HG03135 (cell line): Measurements from ENCODE around the gene NDFIP1.
A peak's percentile ranks its signal among the peaks of the same experiment; 100 is the strongest.
"Not testable (repeated sequence)": the region's sequence is repeated elsewhere in the genome, so short reads cannot be mapped to it uniquely, and the experiment has no call there.

Source experiments
- ATAC-seq: cut with Tn5 transposase; IDR thresholded peaks from one replicate; pipeline ENCODE4 v1.9.1; 2021; ENCODE audit warnings: mild to moderate bottlenecking, moderate library complexity; ENCODE audit not compliant: unreplicated experiment

Gene NDFIP1, protein sequence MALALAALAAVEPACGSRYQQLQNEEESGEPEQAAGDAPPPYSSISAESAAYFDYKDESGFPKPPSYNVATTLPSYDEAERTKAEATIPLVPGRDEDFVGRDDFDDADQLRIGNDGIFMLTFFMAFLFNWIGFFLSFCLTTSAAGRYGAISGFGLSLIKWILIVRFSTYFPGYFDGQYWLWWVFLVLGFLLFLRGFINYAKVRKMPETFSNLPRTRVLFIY

DNA sequence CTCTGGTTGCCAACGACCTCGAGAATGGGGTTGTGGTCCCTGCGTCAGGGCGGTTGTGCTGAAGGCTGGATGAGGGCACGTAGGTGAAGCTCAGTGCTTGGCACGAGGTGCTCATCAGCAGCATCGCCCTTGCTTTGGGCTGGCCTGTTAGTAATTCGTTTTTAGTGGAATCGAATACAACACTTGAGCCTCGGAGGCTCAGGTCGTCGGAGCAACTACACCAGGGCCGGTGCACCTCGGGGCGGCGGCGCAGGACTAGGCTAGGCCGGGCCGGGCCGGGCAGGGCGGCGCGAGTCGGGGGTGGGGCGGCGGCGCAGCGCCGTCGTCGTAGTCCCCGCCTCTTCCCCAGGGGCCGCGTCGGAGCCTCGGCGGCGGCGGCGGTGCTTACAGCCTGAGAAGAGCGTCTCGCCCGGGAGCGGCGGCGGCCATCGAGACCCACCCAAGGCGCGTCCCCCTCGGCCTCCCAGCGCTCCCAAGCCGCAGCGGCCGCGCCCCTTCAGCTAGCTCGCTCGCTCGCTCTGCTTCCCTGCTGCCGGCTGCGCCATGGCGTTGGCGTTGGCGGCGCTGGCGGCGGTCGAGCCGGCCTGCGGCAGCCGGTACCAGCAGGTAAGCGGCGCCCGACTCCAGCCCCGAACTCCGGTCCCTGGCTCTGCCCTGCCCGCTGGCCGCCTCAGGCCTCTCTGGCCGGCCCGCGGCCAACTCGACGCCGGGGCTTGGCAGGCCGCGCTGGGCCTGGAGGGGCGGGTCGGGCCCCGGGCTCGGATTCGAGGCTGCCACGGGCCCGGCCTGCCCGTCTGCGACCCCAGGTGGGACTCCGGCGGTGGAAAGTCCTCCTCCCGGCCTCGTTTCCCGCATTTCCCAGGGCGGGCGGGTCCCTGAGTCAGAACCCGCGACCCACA is at the start of gene NDFIP1:
Gene NDFIP1, plus strand, starts transcription at position 348 of the 899 bp plus-strand sequence. Its CDS starts 196 bp downstream, at position 544.
- ATAC-seq = peak; percentile 98

DNA sequence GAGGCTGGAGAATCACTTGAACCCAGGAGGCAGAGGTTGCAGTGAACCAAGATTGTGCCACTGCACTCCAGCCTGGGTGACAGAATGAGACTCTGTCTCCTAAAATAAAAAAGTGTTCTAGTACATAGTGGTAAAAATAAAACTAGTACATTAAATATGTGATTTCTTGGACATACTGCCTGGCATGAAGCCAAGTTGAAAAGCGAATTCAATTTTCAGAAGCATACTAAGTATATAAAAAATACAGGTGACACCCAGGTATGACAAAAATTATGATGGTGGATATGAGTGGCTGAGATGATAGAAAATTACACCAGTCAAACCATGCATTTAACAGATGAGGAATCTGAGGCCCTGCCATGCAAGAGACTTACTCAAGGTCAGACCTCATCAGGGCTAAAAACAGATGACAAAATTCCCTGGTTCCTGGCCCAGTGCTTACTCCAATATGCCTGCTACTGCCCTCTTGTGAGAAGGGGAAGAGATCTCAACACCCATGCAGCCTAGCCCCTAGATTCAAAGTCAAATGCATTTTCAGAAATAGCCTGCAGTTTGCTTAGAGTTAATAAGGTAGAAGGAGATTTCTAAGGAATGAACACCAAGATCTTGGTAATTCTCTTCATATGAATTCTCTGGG is 49.2 kb upstream of the NDFIP1 start:
- no peak for ATAC-seq

DNA sequence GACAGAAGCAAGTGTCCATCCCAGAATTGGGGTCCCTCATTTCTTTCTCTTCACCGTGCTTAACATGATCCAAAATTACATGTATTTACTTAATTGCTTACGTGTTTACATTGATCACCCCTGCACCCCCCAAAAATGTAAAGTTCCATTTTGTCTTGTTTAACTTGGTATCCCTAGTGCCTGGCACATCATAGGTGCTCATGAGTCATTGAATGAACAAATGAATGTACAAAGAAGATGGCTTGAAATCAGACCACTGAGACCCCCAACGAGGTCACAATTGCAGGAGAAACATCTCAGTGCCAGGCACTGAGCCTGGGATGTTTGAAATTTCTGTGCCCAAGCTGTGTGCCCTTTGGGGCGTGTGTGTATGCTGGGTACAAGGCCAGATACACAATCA is 45.2 kb upstream of the NDFIP1 start:
- no peak for ATAC-seq

DNA sequence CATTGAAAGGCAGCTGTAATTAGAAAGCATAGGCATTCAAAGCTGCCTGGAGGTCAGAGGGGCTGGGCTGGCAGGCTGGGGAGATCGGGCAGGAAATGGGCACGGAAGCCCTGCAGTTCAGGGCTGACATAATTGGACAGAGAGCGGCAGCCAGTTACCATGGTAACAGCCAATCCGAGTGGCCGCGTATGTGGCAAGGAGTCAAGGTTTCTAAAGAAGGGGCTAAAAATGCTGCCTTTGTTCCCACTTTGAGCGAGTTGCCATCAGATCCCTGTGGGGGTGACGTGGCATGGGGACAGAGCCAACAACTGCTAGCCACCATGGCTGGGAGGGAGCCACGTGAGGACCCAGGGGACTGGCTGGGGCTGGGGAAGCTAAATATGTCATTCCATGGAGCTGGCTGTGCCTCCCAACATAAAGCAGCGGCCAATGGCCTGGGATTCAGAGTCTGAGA is 44.7 kb upstream of the NDFIP1 start:
- no peak for ATAC-seq

DNA sequence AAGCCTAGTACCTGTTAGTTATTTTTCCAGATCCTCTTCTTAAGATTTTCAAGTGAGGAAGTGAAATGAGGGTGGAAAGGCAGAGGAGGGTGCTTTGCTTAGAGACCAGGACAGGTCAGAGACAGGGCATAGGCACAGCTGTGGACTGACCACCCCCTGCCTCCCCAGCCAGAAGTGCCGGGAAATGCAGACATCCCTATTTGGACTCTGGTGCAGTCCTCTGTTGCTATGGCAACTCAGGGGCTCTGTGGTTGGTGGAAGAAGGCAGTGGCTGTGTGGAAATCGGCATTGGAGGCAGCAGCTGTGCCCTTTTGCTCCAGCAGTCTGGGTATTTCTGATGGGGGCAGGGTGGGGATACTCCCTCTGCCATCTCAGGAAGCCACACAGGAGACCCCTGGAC is 43.3 kb upstream of the NDFIP1 start:
- no peak for ATAC-seq

DNA sequence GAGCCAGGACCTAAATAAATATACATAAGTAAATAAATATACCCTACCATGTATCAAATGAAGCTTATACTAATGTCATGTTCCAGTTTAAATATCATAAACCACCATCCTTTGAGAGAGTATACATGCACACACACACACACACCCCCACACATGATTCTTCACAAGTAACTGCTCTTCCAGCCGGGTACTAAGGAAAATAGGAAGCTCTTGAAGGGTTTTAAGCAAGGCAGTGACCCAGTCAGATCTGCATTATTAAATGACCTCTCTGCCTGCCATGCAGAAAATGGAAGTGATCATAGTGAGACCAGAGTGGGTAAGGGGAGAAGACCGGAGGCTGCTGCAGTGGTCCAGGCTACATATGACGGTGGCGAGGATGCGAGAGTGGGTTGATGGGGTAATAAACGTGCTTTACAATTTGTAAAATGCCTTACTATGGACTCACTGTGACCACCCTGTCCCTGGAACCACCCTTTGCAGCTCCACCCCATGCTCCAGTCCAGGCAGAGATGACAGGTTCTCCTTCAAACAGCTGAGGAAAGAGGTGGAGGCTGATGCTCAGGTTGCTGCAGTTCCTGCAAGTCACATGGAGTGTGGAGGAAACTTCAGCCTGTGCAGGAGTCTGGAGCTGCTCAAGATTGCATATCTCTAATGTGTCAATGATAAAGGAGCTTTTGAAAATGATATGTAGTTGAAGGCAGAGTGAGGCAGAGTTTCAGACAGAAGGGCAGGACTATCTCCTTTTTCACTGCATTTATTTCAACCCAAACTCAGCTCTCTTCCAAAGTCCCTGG is 38.8 kb upstream of the NDFIP1 start:
- ATAC-seq = no peak

DNA sequence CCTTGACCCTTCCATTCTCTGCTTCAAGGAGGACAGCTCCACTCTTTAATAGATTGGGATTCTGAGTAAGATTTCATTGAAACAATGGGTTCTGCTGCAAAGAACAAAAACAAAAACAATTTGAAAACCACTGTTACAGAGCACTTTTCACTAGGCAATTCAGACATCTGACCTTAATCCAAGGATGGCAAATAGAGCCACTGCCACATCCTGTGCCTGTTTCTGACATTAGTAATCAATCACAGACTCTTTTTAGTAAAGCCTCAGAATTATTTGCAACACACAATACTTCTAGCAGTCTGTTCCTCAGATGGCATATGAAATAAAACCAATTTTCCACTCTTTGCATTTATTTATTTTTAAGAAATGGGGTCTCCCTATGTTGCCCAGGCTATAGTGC is 37.8 kb upstream of the NDFIP1 start:
- no peak for ATAC-seq

DNA sequence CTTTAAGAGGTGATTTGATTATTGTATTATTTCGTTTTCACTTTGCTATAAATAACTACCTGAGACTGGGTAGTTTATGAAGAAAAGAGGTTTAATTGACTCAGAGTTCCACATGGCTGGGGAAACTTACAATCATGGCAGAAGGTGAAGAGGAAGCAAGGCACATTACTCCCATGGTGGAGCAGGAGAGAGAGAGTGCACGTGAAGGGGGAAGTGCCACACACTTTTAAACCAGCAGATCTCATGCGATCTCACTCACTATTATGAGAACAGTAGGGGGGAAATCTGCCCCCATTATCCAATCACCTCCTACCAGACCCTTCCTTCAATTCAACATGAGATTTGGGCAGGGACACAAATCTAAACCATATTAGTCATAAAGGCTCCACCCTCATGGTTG is 36.1 kb upstream of the NDFIP1 start:
- no peak for ATAC-seq

DNA sequence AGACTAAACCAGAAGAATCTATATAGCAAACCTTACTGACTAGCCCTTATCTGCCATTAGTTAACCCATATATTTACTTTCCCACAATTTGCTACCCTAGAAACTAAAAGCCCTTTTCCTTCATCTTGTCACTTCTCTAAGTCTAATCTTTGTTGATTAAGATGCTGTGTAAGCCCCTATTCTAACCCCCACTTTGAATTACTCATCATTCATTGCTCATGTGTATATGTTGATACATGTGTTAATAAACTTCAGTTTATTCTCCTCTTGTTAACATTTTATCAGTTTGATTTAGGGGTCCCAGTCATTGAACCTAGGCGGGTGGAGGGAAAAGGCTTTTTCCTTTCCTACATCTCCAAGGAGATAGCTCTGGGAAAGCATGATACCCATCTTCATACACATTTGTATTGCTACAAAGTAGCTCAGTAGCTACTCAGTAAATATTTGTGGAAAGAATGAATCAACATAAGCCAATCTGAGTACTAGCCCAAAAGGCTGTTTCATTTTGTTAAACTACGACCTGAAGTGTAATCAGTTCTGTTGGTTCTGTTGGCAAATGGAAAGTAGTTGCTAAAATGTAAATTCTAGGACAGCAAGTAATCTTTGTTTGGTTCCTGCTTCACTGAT is 35.1 kb upstream of the NDFIP1 start:
- no peak for ATAC-seq

DNA sequence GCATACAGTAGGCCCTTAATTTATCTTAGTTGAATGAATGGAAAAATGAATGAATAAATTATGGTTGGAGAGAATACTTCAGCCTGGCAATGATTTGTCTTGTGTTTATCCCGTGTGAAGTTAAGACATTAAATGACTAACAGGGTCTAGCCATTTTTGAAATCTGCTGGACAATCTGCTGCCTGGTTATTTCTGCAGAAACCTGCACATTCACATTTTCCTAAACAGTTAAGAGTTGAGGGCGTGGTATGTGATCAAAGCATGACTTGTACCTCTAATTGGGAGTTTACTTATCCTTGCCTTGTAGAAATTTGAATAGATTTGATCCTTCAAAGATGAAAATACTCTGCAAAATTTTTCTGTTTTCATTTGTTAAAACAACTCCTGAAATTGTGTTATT is 34.6 kb upstream of the NDFIP1 start:
- no peak for ATAC-seq

DNA sequence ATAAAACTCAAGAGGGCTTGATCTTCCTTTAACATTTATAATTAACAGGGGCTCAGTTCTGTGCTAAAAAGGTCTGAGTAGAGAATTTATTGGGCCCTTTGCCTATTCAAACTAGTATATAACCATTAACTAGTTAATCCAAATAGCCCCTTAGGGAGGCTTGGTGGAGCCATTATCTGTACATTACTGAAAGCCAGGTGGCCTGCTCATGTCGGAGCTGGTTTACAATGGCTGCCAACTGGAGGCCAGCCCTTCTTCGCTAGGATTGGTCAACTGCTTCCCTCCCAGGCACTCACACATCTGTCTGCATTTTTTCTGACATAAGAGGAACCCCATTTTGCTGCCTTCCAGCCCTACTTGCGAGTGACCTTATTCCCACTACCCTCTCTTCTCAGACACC is 30.4 kb upstream of the NDFIP1 start:
- ATAC-seq = no peak

DNA sequence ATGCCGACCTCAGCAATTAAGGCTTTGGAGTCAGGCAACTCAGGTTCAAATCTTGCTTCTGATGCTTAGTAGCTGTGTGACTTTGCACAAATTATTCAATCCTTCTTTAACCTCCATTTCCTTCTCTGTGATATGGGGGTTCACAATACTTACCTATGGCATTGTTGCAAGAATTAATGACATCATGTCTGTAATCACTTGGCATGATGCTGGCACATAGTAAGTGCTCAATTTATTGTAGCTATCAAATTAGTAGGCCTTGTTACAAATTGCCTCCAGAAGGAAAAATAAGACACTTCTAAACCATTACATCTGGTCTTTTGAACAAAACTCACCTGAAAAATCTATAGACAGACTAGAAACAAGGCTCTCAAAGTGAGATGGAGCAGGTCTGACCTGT is 29.9 kb upstream of the NDFIP1 start:
- ATAC-seq = no peak

DNA sequence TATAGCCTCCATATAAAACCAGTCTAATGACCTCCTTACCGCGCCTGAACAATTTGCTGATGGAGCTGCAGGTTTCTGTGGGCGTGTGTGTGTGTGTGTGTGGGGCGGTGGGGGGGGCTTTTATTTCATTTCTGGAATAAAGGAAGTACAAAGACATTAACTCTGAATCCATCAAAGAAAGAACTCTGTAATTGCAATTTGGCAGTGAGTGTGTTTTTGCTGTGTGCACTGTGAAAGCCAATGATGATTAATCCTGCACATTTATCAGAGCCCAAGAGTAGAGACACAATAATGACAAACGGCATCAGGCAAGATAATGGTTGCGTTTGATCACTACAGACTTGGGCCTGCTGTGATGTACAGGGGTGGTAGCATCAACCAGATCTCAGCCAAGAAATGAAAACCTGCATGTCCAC is 29.3 kb upstream of the NDFIP1 start:
- ATAC-seq = no peak

DNA sequence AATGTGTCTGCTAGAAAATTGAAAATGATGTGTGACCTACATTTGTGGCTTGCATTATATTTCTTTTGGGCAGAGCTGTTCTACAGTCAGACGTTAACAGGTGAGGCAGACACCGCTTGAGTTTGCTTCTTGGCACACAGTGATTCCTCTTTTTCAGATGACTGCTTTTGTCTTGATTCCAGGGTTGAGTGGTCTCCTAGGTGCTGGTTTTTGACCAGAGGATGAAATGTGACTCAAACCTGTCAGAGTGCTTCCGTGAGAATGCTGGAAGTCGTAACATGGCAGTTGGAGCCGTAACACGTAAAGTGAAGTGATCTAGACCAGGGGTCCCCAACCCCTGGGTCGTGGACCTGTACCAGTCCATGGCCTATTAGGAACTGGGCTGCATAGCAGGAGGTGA is 28.3 kb upstream of the NDFIP1 start:
- no peak for ATAC-seq

DNA sequence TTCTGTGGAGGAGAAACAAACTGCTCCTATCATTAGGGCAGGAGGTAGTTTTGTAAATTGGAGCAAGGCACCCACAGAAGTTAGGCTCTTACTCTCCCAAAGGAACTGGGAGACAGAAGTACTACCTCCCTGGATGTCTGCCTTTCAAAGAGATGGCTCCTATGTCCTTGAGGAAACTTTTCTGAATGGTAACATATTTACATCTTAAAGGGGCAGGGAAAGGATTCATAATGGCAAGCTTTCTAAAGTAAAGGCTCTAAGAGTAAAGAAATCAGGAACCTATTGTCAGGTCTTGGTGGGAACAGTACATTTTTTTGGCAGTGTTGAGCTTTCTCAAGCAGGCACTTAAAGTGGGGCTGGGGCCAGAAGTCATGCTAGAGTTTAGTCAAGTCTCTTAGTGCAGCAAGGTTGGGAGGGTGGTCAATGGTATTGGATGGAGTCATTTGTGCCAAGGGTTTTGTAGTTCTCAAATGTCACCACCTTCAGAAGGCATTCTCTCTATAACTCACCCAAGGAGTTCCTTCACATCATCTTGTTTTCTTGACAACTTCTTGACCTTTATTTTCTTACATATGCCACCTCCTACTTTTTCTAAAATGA is 26.3 kb upstream of the NDFIP1 start:
- ATAC-seq = no peak

DNA sequence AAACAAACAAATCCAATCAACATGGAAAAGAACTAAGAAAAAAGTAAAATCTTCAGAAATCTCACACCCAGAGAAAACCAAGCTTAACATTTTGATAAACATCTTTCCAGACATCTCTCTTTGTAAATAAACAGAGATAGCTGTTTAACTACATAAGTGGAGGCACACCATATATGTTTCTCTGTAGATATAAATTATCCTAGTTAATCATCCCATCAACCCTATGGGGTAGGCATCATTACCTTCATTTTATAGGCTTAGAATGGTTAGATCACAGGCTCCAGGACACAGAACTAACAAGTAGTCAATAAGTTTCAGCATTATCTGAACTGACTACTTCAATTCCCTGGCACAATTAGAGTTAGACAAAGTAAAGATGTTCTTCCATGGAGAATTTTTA is 22.4 kb upstream of the NDFIP1 start:
- no peak for ATAC-seq

DNA sequence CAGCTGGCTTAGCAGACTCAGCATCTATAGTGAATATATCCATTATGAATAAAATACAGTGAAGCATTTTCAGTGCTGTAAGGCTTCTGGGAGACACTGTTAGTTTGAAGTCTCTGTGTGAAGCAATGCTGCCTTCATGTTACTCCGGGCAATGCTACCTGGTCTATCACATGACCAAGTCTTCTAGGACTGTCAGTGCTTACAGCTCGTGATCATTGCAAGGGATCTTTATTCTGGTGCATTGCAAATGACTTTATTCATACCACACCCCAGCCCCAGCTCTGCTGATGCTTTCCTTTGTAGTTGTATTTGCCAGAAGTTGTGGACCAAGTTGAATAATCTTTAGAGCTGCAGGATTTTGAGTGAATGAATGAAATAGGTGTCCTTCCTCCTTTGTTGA is 21.9 kb upstream of the NDFIP1 start:
- ATAC-seq = no peak

DNA sequence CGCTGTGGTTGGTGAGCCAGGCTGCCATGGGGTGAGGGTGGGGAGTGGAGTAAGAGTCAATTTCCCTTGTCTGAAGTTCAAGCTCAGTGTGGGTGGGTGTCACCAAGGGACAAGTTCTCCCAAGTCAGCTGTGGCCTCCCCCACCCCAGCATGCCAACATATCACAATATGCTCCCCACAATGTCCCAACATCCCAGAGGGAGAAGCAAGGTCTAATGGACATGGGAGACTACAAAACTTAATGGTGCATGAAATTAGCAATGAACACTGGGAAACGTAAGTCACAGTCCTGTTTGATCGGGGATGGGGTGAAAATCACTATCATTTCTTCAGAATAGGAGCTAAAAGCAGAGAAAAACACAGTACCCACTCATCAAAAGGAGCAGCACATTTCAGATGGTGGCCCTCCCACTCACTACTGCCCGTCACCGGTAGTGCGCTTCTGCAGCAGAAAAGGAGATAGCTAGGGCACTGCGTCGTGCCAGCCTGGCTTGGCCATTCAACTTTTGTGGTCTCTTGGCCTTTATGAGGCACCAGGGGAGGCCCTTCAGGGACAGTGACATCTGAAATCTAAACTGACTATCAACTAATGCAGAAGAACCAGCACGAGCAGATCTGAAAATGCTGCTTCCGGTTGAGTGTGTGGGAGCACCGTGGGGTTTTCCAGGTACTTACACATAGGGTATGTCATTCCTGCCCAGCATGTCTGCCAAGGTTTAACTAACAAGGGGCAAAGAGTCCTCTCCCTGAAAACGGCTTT is 20.5 kb upstream of the NDFIP1 start:
- ATAC-seq = no peak

DNA sequence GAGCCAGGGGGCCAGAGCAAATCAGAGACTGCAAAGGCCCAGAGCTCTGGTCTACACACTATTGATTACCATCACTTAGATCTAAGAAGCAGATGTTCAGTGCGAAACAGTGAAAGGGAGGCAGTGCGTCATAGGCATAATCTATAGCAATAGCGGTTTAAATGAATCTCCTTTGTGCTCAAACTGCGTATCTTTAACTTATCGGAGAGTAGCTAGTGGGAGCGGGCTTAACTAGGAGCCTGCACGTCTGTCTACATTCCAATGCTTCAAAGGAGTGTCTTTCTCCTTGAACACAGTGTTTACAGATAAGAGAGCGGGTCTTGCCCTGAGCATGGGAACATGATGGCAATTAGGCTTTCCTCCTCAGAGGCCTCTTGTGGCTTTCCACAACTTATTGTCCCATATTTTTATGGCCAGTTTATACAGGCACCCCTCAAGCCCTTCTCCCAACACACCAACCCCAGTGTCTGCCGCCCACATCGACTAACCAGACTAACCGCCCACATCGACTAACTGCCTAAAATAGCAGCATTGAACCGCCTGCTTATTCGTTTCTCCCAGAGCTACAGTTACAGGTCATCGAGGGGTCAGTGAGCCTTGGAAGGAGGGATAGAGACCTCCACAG is 19.6 kb upstream of the NDFIP1 start:
- ATAC-seq = not testable (repeated sequence)
